ENCODE results near the gene ZNF2.

The ZNF2 gene

GRCh38 chr2:95171902-95172301, 6.3 kb downstream of the ZNF2 start:
- Histone ChIP-seq H3K9me2 (replicated peaks; ENCODE audit: insufficient read depth, low read length) (no peaks in the 10 kb centered on the region), H3K9ac (ENCODE audit: low read length) (no peak overlapping the region), H4K20me1 (ENCODE audit: low read depth, low read length) (no peaks in the 10 kb centered on the region; the same call in 1 of the 2 replicates), H3K36me3 (ENCODE audit: low read length) (no peaks in the 10 kb centered on the region), H3K4me2 (ENCODE audit: low read depth, low read length, poor library complexity, severe bottlenecking) (no peak overlapping the region), H3K27ac (ENCODE audit: low read depth, low read length) (no peak overlapping the region), H3K27me3 (ENCODE audit: low read length) (no peaks in the 10 kb centered on the region), H3K4me3 (ENCODE audit: insufficient read depth, low read length, poor library complexity, severe bottlenecking) (no peak overlapping the region), H3K79me2 (ENCODE audit: insufficient read depth, low read length) (no peaks in the 10 kb centered on the region), H2AFZ (ENCODE audit: low read depth, low read length, severe bottlenecking) (no peak overlapping the region), H3K9me3 (ENCODE audit: insufficient read depth, low read length) (no peaks in the 10 kb centered on the region), H3F3A (ENCODE audit: insufficient read depth) (no peaks in the 10 kb centered on the region)
- TF ChIP-seq EZH2phosphoT487 (conservative IDR thresholded peaks at IDR 0.05; ENCODE audit: low read length) (no peak), CTCF (IDR thresholded peaks at IDR 0.05; ENCODE audit: insufficient read depth, low read length, poor library complexity, severe bottlenecking) (no peak)

DNA sequence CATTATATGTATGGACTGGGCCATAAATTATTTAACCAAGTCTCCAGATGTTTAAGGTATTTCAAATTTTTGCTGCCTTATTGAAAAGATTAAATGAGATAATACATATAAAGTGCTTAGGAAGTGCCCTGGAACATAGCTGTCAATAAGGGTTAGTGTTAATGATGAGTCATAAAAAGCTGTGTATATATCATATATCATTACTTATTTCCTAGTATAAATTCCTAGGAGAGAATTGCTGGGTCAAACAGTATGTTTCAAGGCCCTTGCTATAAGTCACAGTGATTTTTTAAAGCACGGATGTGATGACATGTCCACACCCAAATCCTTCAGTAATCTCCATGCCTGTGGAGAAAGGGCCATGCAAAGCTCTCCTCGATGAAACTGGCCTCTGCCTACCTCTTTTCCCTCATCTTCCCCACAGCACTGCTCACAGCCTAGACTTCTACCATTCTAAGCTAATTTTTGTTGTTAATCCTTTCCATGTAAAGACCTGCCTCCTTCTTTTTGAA, 8.5 kb downstream of the ZNF2 start:
- TF ChIP-seq EZH2phosphoT487 (conservative IDR thresholded peaks at IDR 0.05; ENCODE audit: low read length) (no peak), CTCF (IDR thresholded peaks at IDR 0.05; ENCODE audit: insufficient read depth, low read length, poor library complexity, severe bottlenecking) (no peak)

GRCh38 chr2:95179451-95179850, 13.8 kb downstream of the ZNF2 start:
- Histone ChIP-seq H3K9me2 (replicated peaks; ENCODE audit: insufficient read depth, low read length) (no peaks in the 10 kb centered on the region), H3K79me2 (ENCODE audit: insufficient read depth, low read length) (no peaks in the 10 kb centered on the region), H3K9me3 (ENCODE audit: insufficient read depth, low read length) (no peaks in the 10 kb centered on the region), H2AFZ (ENCODE audit: low read depth, low read length, severe bottlenecking) (no peak overlapping the region), H3K4me2 (ENCODE audit: low read depth, low read length, poor library complexity, severe bottlenecking) (no peak overlapping the region), H3K27ac (ENCODE audit: low read depth, low read length) (no peak overlapping the region), H3K4me3 (ENCODE audit: insufficient read depth, low read length, poor library complexity, severe bottlenecking) (no peak overlapping the region), H3K9ac (ENCODE audit: low read length) (no peak overlapping the region), H3K27me3 (ENCODE audit: low read length) (no peaks in the 10 kb centered on the region), H3K36me3 (ENCODE audit: low read length) (no peaks in the 10 kb centered on the region), H3F3A (ENCODE audit: insufficient read depth) (no peaks in the 10 kb centered on the region), H4K20me1 (ENCODE audit: low read depth, low read length) (no peaks in the 10 kb centered on the region)
- TF ChIP-seq CTCF (IDR thresholded peaks at IDR 0.05; ENCODE audit: insufficient read depth, low read length, poor library complexity, severe bottlenecking) (no peak), EZH2phosphoT487 (conservative IDR thresholded peaks at IDR 0.05; ENCODE audit: low read length) (no peak)

More for the DNA sequence above, 8.5 kb downstream of the ZNF2 start:
- Histone ChIP-seq H3K27me3 (ENCODE audit: low read length) (no peaks in the 10 kb centered on the region), H3K36me3 (ENCODE audit: low read length) (no peaks in the 10 kb centered on the region), H3K27ac (ENCODE audit: low read depth, low read length) (no peak overlapping the region), H3K9ac (ENCODE audit: low read length) (no peak overlapping the region), H3K79me2 (ENCODE audit: insufficient read depth, low read length) (no peaks in the 10 kb centered on the region), H3K9me2 (replicated peaks; ENCODE audit: insufficient read depth, low read length) (no peaks in the 10 kb centered on the region), H3F3A (ENCODE audit: insufficient read depth) (no peaks in the 10 kb centered on the region), H3K4me2 (ENCODE audit: low read depth, low read length, poor library complexity, severe bottlenecking) (no peak overlapping the region), H3K9me3 (ENCODE audit: insufficient read depth, low read length) (no peaks in the 10 kb centered on the region), H3K4me3 (ENCODE audit: insufficient read depth, low read length, poor library complexity, severe bottlenecking) (no peak overlapping the region), H4K20me1 (ENCODE audit: low read depth, low read length) (no peaks in the 10 kb centered on the region; the same call in 1 of the 2 replicates), H2AFZ (ENCODE audit: low read depth, low read length, severe bottlenecking) (no peak overlapping the region)
